ENCODE results near the gene KCNA10.

Gene KCNA10

GRCh38 chr1:110548381-110548780 is 29.4 kb upstream of the KCNA10 start:
- DNase-seq (ENCODE audit: low read depth, low spot score), result no peak
- in situ Hi-C loops (cut with HindIII; ENCODE audit: low sequenced_read_pairs), result no loop called here
- TF ChIP-seq, protein P1, sequence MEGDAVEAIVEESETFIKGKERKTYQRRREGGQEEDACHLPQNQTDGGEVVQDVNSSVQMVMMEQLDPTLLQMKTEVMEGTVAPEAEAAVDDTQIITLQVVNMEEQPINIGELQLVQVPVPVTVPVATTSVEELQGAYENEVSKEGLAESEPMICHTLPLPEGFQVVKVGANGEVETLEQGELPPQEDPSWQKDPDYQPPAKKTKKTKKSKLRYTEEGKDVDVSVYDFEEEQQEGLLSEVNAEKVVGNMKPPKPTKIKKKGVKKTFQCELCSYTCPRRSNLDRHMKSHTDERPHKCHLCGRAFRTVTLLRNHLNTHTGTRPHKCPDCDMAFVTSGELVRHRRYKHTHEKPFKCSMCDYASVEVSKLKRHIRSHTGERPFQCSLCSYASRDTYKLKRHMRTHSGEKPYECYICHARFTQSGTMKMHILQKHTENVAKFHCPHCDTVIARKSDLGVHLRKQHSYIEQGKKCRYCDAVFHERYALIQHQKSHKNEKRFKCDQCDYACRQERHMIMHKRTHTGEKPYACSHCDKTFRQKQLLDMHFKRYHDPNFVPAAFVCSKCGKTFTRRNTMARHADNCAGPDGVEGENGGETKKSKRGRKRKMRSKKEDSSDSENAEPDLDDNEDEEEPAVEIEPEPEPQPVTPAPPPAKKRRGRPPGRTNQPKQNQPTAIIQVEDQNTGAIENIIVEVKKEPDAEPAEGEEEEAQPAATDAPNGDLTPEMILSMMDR (IDR thresholded peaks at IDR 0.05; ENCODE audit: low read depth, low read length), result peak; percentile 33
- H3K4me3 ChIP-seq (ENCODE audit: low read depth, low read length), result no peak overlapping the region

GRCh38 chr1:110547017-110547416 is 28.0 kb upstream of the KCNA10 start:
- TF ChIP-seq, protein P1 (IDR thresholded peaks at IDR 0.05; ENCODE audit: low read depth, low read length), result no peak
- in situ Hi-C loops (cut with HindIII; ENCODE audit: low sequenced_read_pairs), result no loop called here

DNA sequence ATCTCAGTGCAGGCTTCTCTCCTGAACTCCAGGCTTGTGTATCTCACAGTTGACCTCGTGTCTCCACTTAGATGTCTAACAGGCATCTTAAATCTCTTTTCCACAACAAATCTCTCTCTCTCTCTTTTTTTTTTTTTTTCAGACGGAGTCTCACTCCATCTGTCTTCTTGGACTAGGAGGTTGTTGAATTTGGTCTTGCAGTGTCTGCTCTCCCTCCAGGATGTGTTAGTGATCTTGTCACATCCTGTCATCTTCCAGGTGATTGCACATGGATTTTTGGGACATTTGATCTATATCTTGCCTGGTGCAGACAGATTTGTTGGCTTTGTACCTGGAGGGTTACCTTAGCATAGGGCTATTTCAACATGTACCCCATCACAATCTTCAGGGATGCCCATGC is 26.5 kb upstream of the KCNA10 start:
- in situ Hi-C loops (cut with HindIII; ENCODE audit: low sequenced_read_pairs), result no loop called here
- no peak for DNase-seq (ENCODE audit: low read depth, low spot score)

More at GRCh38 chr1:110547017-110547416, 28.0 kb upstream of the KCNA10 start:
- no peak overlapping the region for H3K4me3 ChIP-seq (ENCODE audit: low read depth, low read length)
- DNase-seq (ENCODE audit: low read depth, low spot score), result no peak

GRCh38 chr1:110544753-110545152 is 25.8 kb upstream of the KCNA10 start:
- in situ Hi-C loops (cut with HindIII; ENCODE audit: low sequenced_read_pairs), result no loop called here
- no peak for DNase-seq (ENCODE audit: low read depth, low spot score)
- TF ChIP-seq, protein P1 (IDR thresholded peaks at IDR 0.05; ENCODE audit: low read depth, low read length), result no peak
- H3K4me3 ChIP-seq (ENCODE audit: low read depth, low read length), result no peak overlapping the region

More for the DNA sequence above, 26.5 kb upstream of the KCNA10 start:
- no peak overlapping the region for H3K4me3 ChIP-seq (ENCODE audit: low read depth, low read length)
- TF ChIP-seq, protein P1 (IDR thresholded peaks at IDR 0.05; ENCODE audit: low read depth, low read length), result no peak

GRCh38 chr1:110542725-110543124 is 23.8 kb upstream of the KCNA10 start:
- H3K4me3 ChIP-seq (ENCODE audit: low read depth, low read length), result no peak overlapping the region
- in situ Hi-C loops (cut with HindIII; ENCODE audit: low sequenced_read_pairs), result no loop called here
- peak; percentile 19 for DNase-seq (ENCODE audit: low read depth, low spot score)
- TF ChIP-seq, protein P1 (IDR thresholded peaks at IDR 0.05; ENCODE audit: low read depth, low read length), result no peak

GRCh38 chr1:110541906-110542395 is 23.0 kb upstream of the KCNA10 start:
- no peak for DNase-seq (ENCODE audit: low read depth, low spot score)
- H3K4me3 ChIP-seq (ENCODE audit: low read depth, low read length), result no peak overlapping the region
- in situ Hi-C loops (cut with HindIII; ENCODE audit: low sequenced_read_pairs), result no loop called here
- TF ChIP-seq, protein P1 (IDR thresholded peaks at IDR 0.05; ENCODE audit: low read depth, low read length), result no peak
